HG03139 (cell line): ENCODE measurements around the gene ZNF117.
"Not testable (repeated sequence)": the region's sequence is repeated elsewhere in the genome, so short reads cannot be mapped to it uniquely, and the experiment has no call there.

ENCODE experiments used
- ATAC-seq: cut with Tn5 transposase; IDR thresholded peaks from one replicate; pipeline ENCODE4 v1.9.1; 2021; ENCODE audit not compliant: unreplicated experiment

ZNF117 gene

GRCh38 chr7:64928252-64929187 is 62.3 kb downstream of the ZNF117 start:
- ATAC-seq = not testable (repeated sequence)
